OCI-LY7 (cell line): ENCODE measurements around the gene LCT. TPM values are rescaled to one million over a fixed set of nuclear protein-coding genes. Genes with fewer than 3 reads are reported as not detected.

Experiments used
- BruUV-seq: library from RNA; stranded (reverse); fragments of 400-500 nt; replicated peaks from 2 replicates; lab custom pipeline; 2021; lab: Mats Ljungman, UMichigan
- CTCF ChIA-PET: fragments of 300-600 bp; sonication (Branson Sonifier 250); formaldehyde crosslinking; loops from one replicate; lab custom pipeline; 2022; ENCODE audit warnings: antibody characterized with exemption; ENCODE audit not compliant: unreplicated experiment; lab: Charles Lee
- POLR2A ChIA-PET: fragments of 300-600 bp; sonication (Branson Sonifier 250); formaldehyde crosslinking; loops from one replicate; lab custom pipeline; 2022; ENCODE audit warnings: antibody characterized with exemption; lab: Charles Lee
- DNase-seq: peaks from one replicate; pipeline ENCODE4 v3.0.0-alpha.2; 2015; ENCODE audit warnings: low spot score
- H2AFZ ChIP-seq: fragments of 200-600 bp; sonication (generic), shearing (Covaris generic); 2 replicates; pipeline ENCODE4 v1.6.1; 2014; ENCODE audit warnings: mild to moderate bottlenecking, antibody characterized with exemption, low read length, moderate library complexity
- H3K27ac ChIP-seq: fragments of 200-600 bp; sonication (generic); 2 replicates; pipeline ENCODE4 v1.5.1; 2014; ENCODE audit warnings: mixed run types, low read depth, mild to moderate bottlenecking, moderate library complexity, low read length, inconsistent platforms; ENCODE audit not compliant: poor library complexity, severe bottlenecking
- H3K36me3 ChIP-seq: fragments of 200-600 bp; sonication (generic); 2 replicates; pipeline ENCODE4 v1.6.1; 2014; ENCODE audit warnings: mild to moderate bottlenecking, antibody characterized with exemption, low read length, moderate library complexity, mixed read lengths; ENCODE audit not compliant: insufficient read depth
- H3K4me1 ChIP-seq: fragments of 200-600 bp; sonication (generic); 2 replicates; pipeline ENCODE4 v1.5.1; 2014; ENCODE audit warnings: mild to moderate bottlenecking, low read length; ENCODE audit not compliant: insufficient read depth, poor library complexity, severe bottlenecking
- H3K4me2 ChIP-seq: fragments of 200-600 bp; sonication (generic); 2 replicates; pipeline ENCODE4 v1.6.1; 2014; ENCODE audit warnings: mild to moderate bottlenecking, low read length
- H3K4me3 ChIP-seq: fragments of 200-600 bp; sonication (generic); 2 replicates; pipeline ENCODE4 v1.5.1; 2014; ENCODE audit warnings: mild to moderate bottlenecking, low read depth, low read length; ENCODE audit not compliant: poor library complexity, severe bottlenecking
- H3K79me2 ChIP-seq: fragments of 200-600 bp; sonication (generic); 2 replicates; pipeline ENCODE4 v1.6.1; 2016; ENCODE audit warnings: low read depth, mild to moderate bottlenecking, low read length, moderate library complexity, mixed read lengths; ENCODE audit not compliant: insufficient read depth
- H3K9me2 ChIP-seq: fragments of 200-600 bp; sonication (generic); 2 replicates; pipeline ENCODE4 v1.6.1; 2016; ENCODE audit warnings: mild to moderate bottlenecking, low read length, mixed read lengths; ENCODE audit not compliant: insufficient read depth
- H3K9me3 ChIP-seq: fragments of 200-600 bp; sonication (generic); 2 replicates; pipeline ENCODE4 v1.6.1; 2014; ENCODE audit warnings: mild to moderate bottlenecking, mixed run types, low read length, mixed read lengths
- H4K20me1 ChIP-seq: fragments of 200-600 bp; sonication (generic); 2 replicates; pipeline ENCODE4 v1.6.1; 2014; ENCODE audit warnings: mild to moderate bottlenecking, antibody characterized with exemption, low read length, moderate library complexity, mixed read lengths; ENCODE audit not compliant: insufficient read depth
- CTCF ChIP-seq: fragments of 200-600 bp; sonication (generic); conservative IDR thresholded peaks from 2 replicates; pipeline ENCODE4 v1.5.1; 2014; ENCODE audit warnings: mild to moderate bottlenecking, antibody characterized with exemption, low read length, moderate library complexity, mixed read lengths
- EZH2phosphoT487 ChIP-seq: fragments of 200-600 bp; sonication (generic); IDR thresholded peaks from 2 replicates; pipeline ENCODE4 v1.6.1; 2018; ENCODE audit warnings: low read depth, borderline replicate concordance, mild to moderate bottlenecking, mixed run types, antibody characterized with exemption, low read length, moderate library complexity, mixed read lengths
- intact Hi-C: fragments of 100-400 bp; cut with micrococcal nuclease; formaldehyde crosslinking; loops from one replicate; pipeline ENCODE4 v1.10.0; 2022; ENCODE audit not compliant: unreplicated experiment
- total RNA-seq, 2 experiments: library from RNA; depleted of rRNA in 1 of 2; stranded (reverse); fragments of >200 nt in 1 of 2; shearing (Covaris generic) in 1 of 2; gene quantifications; 2 replicates each; pipeline ENCODE4 v1.2.3, GENCODE V29; 2014 to 2022

The LCT gene
- total RNA-seq, 2 experiments from 2014 or later, result 0.15 to 0.54 TPM

GRCh38 chr2:135803278-135803677, 33.7 kb downstream of the LCT start:
- POLR2A ChIA-PET, result interaction anchor here (0.6 kb wide), 1 partner anchor 910 kb away, joined by 3 read pairs; no protein-coding TSS in a partner anchor
- H4K20me1 ChIP-seq, result no peaks in the 10 kb centered on the region
- CTCF ChIA-PET, result no interaction called here
- no peaks in the 10 kb centered on the region for H3K79me2 ChIP-seq
- TF ChIP-seq EZH2phosphoT487, result no peak
- no peak for TF ChIP-seq CTCF
- no peaks in the 10 kb centered on the region for H3K4me1 ChIP-seq
- no TSS peak for BruUV-seq
- H2AFZ ChIP-seq, result no peak overlapping the region
- no peak for DNase-seq
- H3K9me3 ChIP-seq, result peaks cover 26% of the 10 kb centered on the region
- H3K9me2 ChIP-seq, result no peaks in the 10 kb centered on the region
- intact Hi-C loops, result no loop called here
- no peak overlapping the region for H3K4me2 ChIP-seq
- H3K36me3 ChIP-seq, result no peaks in the 10 kb centered on the region
- no peak overlapping the region for H3K27ac ChIP-seq
- H3K4me3 ChIP-seq, result no peak overlapping the region

GRCh38 chr2:135802350-135802749, 34.6 kb downstream of the LCT start:
- Histone ChIP-seq H3K4me1 (no peaks in the 10 kb centered on the region), H3K4me2 (no peak overlapping the region), H3K4me3 (no peak overlapping the region), H4K20me1 (no peaks in the 10 kb centered on the region), H2AFZ (no peak overlapping the region), H3K27ac (no peak overlapping the region), H3K9me2 (no peaks in the 10 kb centered on the region), H3K36me3 (no peaks in the 10 kb centered on the region), H3K9me3 (peaks cover 26% of the 10 kb centered on the region), H3K79me2 (no peaks in the 10 kb centered on the region)
- no TSS peak for BruUV-seq
- ChIA-PET POLR2A (interaction anchor here (0.7 kb wide), 1 partner anchor 339 kb away, joined by 3 read pairs; no protein-coding TSS in a partner anchor), CTCF (no interaction called here)
- intact Hi-C loops, result no loop called here
- no peak for TF ChIP-seq CTCF
- TF ChIP-seq EZH2phosphoT487, result no peak
- no peak for DNase-seq

- intact Hi-C loops, result no loop called here
- Histone ChIP-seq H3K9me2 (no peaks in the 10 kb centered on the region), H2AFZ (no peak overlapping the region), H3K9me3 (peaks cover 26% of the 10 kb centered on the region), H3K4me2 (no peak overlapping the region), H4K20me1 (no peaks in the 10 kb centered on the region), H3K27ac (no peak overlapping the region), H3K36me3 (no peaks in the 10 kb centered on the region), H3K4me3 (no peak overlapping the region), H3K79me2 (no peaks in the 10 kb centered on the region), H3K4me1 (no peaks in the 10 kb centered on the region)
- ChIA-PET POLR2A (no interaction called here), CTCF (no interaction called here)
- no TSS peak for BruUV-seq
- TF ChIP-seq EZH2phosphoT487 (no peak), CTCF (peak; percentile 35; the same call in 1 of the 2 replicates)
- DNase-seq, result no peak
Observed at GRCh38 chr2:135800513-135801460, 36.2 kb downstream of the LCT start.
